HG03060 (cell line): ENCODE results near the gene ANO9.
A peak's percentile ranks its signal among the peaks of the same experiment; 100 is the strongest.
"Not testable (repeated sequence)": the region's sequence is repeated elsewhere in the genome, so short reads cannot be mapped to it uniquely, and the experiment has no call there.

Experiments used
- ATAC-seq: cut with Tn5 transposase; IDR thresholded peaks from one replicate; pipeline ENCODE4 v1.9.1; 2021; ENCODE audit warnings: low read depth, moderate number of reproducible peaks; ENCODE audit not compliant: unreplicated experiment

Gene ANO9

GRCh38 chr11:418343-419247, 23.2 kb downstream of the ANO9 start:
- no peak for ATAC-seq

DNA sequence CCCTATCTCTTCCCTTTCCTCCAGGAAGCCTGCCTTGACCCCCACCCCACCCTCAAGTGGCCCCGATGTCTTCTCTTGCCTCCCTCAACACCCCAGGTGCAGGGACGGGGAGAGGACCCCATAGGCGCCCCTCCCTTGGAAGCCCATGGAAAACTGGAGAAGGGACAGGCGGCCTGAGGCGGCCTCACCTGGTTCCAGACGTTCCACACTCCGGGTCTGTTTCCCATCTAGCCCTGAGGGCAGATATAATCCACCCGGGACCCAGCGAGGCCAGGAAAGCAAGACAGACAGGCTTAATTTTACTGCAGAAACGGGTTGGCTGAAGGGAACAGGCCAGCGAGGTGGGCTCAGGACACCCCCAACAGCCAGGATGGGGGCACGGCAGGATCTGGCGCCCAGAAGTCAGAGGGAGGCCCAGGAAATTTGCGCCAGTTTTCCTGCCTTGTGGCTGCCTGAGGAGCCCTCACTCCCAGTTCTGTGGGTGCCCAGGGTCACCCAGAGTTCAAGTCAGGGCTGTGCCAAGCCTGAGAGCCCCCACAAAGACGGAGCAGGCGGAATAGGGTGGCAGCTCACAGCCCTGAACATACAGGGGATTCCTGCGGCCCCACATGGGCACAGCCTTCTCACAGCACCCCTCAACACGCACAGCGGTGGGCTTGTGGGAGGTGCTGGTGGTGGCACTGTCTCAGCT, 24.0 kb downstream of the ANO9 start:
- no peak for ATAC-seq

DNA sequence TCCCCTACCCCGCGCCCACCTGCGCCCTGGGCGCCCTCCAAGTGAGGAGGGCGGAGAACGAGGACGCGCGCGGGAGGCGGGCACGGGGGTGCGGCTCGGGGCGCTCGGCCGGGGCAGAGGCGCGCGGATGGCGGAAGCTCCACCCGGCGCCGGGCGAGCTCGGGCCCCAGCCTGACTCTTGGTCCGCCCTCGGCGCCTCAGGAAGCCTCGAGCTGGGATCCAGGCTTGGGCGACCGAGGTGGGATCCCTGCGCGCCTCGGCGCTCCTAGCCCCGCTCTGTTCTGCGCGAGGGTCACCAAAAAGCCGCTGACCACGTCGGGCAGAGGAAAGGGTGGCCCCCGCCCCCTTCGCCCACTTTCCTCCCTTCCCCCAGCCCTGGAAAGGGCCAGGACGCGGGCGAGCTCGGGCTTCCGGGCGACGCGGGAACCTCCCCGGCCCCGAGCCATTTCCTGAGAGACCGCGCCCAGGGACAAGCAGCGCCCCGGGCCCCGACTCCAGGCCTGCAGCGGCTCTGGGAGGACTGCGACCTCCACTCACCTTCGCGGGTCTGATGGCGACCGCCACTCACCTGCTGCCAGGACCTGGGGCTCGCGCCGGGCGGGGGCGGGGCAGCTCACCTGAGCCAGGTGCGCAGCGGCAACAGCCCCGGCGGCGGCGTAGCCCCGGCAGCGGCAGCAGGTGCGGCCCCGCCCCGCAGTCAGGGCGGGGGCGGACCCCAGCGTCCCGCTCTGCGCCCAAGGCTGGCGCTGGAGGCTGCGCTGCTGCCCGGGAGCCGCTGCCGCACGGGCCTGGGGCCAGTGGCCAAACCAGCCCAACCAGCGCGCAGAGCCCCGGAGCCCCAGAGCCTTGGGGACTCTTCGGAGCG, 24.8 kb downstream of the ANO9 start:
- ATAC-seq = no peak

GRCh38 chr11:416051-416756, 25.6 kb downstream of the ANO9 start:
- no peak for ATAC-seq

- no peak for ATAC-seq
These were observed 26.2 kb downstream of the ANO9 start for GRCh38 chr11:415640-416041.

DNA sequence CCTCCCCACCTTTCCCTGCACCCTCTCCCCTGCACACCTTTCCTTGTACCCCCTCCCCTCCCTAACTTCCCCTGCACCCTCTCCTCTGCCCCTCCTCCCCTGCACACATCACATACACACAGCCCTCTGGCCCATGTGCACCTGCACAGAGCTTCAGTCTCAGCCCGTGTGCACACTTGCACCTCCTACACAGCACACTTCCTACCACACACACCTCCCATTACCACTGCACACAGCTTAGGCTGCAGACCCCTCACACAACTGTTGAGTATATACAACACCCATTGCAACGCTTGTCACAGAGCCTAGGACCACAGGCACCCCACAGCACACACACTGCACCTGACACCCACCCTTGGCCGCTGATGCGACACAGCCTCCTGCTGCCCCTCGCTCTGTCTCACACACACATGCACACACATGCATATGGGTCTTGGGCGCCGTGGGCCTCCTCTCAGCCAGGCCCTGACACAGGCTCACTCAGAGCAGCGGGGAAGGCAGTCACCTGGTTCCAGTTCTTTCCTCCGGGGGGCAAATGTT, 27.4 kb downstream of the ANO9 start:
- no peak for ATAC-seq

DNA sequence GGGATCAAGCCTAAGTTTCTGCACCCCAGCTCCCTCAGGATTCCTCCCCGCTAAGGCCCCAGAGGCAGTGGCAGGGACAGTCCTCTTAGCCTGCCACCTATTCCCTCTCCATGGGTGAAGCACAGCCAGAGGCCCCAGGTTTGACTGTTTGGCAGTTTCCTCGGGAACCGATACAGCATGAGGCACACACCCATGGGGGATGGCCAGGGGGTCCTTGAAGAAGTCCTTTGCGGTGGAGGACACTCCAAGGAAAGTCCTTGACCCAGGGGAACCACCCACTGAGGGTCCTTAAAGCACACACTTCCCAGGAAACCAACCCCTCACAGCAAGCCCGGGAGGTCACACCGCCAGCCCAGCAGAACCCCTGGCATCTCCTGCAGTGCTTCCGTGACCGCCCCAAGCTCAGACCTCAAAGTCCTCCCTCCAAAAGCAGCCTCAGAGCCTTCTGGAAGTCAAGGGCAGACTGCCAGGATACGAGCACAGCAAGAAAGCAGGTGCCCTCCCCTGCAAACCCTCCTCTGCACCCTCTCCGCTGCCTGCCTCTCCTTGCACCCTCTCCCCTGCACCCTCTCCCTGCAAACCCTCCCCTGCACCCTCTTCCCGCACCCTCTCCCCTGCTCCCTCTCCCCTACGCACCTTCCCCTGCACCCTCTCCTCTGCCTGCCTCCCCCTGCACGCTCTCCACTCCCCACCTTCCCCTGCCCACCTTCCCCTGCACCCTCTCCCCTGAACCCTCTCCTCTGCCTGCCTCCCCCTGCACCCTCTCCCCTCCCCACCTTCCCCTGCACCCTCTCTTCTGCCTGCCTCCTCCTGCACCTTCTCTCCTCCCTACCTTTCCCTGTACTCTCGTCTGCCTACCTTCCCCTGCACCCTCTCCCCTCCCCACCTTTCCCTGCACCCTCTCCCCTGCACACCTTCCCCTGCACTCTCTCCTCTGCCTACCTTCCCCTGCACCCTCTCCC, 28.4 kb downstream of the ANO9 start:
- ATAC-seq = no peak

- no peak for ATAC-seq
These were observed 29.1 kb downstream of the ANO9 start for GRCh38 chr11:412641-413119.

DNA sequence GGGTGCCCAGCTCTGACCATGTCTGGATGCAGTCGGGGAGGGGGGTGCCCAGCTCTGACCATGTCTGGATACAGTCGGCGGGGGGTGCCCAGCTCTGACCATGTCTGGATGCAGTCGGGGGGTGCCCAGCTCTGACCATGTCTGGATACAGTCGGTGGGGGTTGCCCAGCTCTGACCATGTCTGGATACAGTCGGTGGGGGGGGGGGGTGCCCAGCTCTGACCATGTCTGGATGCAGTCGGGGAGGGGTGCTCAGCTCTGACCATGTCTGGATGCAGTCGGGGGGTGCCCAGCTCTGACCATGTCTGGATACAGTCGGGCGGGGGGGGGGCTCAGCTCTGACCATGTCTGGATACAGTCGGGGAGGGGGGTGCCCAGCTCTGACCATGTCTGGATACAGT, 30.3 kb downstream of the ANO9 start:
- ATAC-seq = not testable (repeated sequence)

DNA sequence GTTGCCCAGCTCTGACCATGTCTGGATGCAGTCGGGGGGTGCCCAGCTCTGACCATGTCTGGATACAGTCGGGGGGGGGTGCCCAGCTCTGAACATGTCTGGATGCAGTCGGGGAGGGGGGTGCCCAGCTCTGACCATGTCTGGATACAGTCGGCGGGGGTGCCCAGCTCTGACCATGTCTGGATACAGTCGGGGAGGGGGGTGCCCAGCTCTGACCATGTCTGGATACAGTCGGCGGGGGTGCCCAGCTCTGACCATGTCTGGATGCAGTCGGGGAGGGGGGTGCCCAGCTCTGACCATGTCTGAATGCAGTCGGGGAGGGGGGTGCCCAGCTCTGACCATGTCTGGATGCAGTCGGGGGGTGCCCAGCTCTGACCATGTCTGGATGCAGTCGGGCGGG, 31.1 kb downstream of the ANO9 start:
- ATAC-seq = not testable (repeated sequence)

DNA sequence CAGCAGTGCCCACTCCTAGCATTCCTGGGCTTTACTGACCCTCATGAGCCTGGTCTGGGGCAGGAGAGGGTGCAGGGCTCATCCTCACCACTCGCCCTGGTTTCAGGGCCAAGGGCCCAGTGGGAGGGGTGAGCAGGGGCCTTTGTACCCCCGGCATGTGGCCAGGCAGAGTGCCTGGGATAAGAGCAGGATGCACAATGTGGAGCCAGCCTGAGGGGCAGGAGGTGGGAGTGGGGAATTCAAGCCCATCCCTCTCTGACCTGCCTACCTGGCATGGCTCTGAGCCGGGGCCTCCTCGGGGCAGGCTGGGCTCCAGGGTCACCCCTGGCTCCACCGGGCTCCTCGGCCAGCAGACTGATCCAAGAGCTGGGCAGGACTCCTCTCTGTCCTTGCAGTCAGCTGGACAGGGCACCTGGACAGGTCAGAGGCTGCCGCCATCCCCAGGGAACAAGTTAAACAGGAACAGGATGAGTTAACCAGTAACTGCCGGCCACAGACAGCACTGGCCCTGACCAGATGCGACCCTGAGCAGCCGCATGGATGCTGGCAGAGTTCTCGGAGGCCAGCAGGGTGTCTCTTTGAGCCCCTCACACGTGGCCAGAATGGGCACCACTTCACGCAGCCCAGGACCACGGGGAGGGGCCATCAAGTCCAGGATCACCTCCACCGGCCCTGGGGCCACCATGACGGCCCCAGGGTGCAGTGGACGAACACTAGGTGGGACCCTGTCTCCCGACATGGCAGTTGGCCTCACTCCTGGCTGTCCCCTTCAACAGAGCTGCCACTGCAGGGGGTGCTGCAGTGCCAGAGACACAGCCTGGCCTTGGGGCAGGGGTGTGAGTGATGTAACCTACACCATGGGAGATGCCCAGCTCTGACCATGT, 32.0 kb downstream of the ANO9 start:
- no peak for ATAC-seq

DNA sequence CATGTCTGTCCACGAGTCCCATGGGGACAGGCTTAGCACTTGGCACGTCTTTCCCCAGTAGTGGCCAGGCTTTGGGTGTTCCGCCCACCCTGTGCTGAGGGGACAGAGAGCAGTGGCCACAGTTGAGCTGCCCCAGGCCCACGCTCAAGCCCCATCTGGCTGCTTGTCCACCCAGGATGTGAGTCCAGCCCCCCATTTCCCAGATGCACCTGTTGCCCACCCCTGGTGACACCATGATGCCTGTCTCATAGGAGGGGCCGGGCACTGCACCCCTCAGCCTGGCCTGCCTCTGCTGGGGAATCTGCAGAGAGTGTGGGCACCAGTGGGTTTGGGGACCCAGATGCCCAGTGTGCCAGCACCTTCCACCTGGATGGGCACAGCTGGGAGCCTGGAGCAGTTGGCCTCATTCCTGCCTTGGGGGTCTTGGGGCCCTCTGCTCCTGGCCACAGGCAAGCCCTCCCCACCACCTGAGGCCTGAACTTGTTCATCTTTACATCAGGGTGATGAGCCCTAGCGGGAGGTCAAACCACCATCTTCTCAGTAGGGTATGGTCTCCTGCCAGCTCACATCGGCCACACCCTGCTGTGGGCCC, 32.7 kb downstream of the ANO9 start:
- ATAC-seq = no peak

- no peak for ATAC-seq
These were observed 33.4 kb downstream of the ANO9 start for GRCh38 chr11:408154-409007.

DNA sequence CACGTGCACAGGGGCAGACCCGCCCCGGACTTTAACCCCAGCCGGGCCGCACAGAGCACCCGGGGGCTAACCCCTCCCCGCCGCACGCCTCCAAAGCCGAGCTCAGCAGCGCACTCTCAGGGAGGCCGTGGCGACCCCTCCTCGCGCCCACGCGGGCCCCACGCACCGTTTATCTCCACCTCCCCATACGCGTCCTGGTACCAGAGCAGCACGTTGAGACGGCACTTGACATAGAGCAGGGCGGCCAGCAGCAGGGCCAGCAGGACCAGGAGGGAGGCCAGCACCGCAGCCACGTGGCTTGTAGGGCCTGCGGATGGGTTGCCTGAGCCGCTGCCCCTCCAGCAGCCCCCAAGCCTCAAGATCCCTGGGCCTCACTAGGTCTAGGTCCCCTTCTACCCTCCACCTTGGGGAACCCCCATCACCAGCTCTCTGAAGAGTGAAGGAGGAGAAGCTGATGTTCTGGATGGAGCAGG, 34.1 kb downstream of the ANO9 start:
- ATAC-seq = no peak

DNA sequence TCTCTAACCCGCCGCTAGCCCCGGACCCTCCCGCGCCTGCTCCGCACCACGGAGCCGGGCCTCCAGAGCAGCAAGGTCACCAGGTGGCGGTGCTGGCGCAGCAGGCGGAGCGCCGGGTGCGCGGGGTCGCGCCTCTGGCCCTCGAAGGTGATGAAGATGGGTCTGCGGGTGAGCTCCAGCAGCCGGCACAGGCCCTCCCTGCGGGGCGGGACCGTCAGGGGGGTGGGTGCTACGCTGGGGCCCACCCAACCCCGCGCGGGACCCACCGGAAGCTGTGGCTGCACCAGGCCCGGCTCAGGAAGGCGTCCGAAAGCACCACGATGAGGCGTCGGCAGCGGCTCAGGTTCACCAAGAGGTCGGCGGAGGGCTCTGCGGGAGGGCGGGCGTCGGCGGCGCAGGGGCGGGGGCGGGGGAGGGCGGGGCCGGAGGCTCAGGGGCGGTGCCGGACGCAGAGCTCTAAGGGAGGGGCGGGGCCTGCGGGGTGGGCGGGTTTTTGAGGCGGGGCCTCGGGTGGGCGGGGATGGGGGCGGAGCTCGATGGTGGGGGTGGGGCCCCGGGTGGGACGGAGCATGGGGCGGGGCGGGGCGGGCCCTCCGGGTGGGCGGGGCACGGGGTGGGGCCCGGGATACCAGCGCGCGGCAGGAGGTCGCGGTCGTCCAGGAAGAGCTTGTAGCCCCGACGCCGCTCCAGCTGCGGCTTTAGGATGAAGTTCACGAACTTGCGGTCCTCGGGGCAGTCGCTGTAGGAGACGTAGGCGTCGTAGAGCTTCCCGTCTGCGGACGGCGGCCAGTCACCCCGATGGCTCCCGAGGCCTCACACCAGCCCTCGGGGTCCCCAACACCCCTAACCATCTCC, 34.8 kb downstream of the ANO9 start:
- ATAC-seq = peak; percentile 48
